GM18499 (cell line): ENCODE data around the gene KRTAP15-1.

Experiments
- ATAC-seq: cut with Tn5 transposase; IDR thresholded peaks from one replicate; pipeline ENCODE4 v1.9.1; 2021; ENCODE audit warnings: moderate number of reproducible peaks; ENCODE audit not compliant: insufficient read depth, unreplicated experiment

The KRTAP15-1 gene

DNA sequence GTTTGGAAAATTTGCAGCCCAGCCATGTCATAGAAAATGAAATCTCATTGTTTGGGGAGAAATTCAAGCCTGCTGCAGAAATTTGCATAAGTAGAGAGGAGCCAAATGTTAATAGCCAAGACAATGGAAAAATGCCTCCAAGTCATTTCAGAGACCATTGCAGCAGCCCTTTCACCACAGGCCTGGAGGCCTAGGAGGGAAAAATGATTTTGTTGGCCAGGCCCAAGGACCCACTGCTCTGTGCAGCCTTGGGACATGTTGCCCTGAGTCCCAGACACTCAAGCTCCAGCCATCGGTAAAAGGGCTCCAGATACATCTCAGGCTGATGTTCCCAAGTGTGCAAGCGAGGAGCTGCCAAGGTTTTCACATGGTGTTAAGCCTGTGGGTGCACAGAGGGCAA, 46.1 kb downstream of the KRTAP15-1 start:
- ATAC-seq, result no peak

DNA sequence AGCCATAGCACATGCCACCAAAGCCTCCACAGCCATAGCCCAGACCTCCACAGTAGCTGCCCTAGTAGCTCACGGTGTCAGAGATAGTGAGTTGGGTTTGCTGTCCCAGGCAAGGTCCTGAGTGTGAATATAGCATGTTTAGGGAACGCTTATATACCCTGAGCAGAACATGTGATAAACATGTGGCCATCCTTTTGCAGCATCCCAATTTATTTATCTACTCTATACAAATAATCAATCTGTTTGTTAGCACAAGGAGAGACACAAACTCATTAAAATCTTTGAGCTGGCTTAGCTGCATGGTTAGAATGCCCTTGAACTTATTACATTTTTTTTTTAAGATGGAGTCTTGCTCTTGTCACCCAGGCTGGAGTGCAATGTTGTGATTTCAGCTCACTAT, 47.3 kb downstream of the KRTAP15-1 start, which contains the start of gene KRTAP19-2:
Gene KRTAP19-2 (minus strand): TSS at position 101 of the 400 bp plus-strand sequence. CDS start 88 bp downstream, at position 13.
- no peak for ATAC-seq
